Endothelial cell of umbilical vein (primary cell): ENCODE data around the gene MKNK1. TPM values are rescaled to one million over a fixed set of nuclear protein-coding genes. Genes with fewer than 3 reads are reported as not detected.

Source experiments
- BruUV-seq: library from RNA; stranded (reverse); fragments of 400-500 nt; replicated peaks from 2 replicates; lab custom pipeline; 2021; lab: Mats Ljungman, UMichigan
- CTCF ChIA-PET: fragments of 300-600, 350-600 bp; sonication (Branson Sonifier 250); formaldehyde crosslinking; loops from one replicate; lab custom pipeline; 2021; ENCODE audit warnings: antibody characterized with exemption, inconsistent platforms; lab: Charles Lee
- POLR2A ChIA-PET: fragments of 300-600, 350-600 bp; sonication (Branson Sonifier 250); formaldehyde crosslinking; loops from one replicate; lab custom pipeline; 2021; ENCODE audit warnings: antibody characterized with exemption, inconsistent platforms; lab: Charles Lee
- DNase-seq: peaks from one replicate; pipeline ENCODE4 v3.0.0-alpha.2; 2011; ENCODE audit warnings: low read depth, low spot score
- FAIRE-seq: peaks from 2 replicates; lab custom pipeline; 2011; peaks lifted over from hg19 to GRCh38; lab: Jason Lieb, UNC
- H2AFZ ChIP-seq: 2 replicates; pipeline ENCODE4 v1.6.0; 2012; ENCODE audit warnings: low read depth, low read length, control low read depth, inconsistent platforms
- H3K27ac ChIP-seq: 2 replicates; pipeline ENCODE4 v1.5.1; 2011; ENCODE audit warnings: low read depth, mild to moderate bottlenecking, control low read depth, low read length, moderate library complexity; ENCODE audit not compliant: insufficient read depth
- H3K27me3 ChIP-seq, 2 experiments: 2 replicates each; pipeline versions ENCODE4 v1.6.0 to v1.6.1; 2011; ENCODE audit warnings: low read length in 2 of 2, mixed read lengths in 1 of 2; ENCODE audit not compliant: control insufficient read depth in 2 of 2, insufficient read depth in 2 of 2
- H3K36me3 ChIP-seq, 2 experiments: 2 replicates in 1 of 2; 3 replicates in 1 of 2; pipeline ENCODE4 v1.5.1; 2011; ENCODE audit warnings: low read length in 2 of 2, mild to moderate bottlenecking in 1 of 2, moderate library complexity in 1 of 2; ENCODE audit not compliant: control insufficient read depth in 2 of 2, insufficient read depth in 2 of 2; ENCODE audit errors: extremely low read depth in 1 of 2
- H3K4me1 ChIP-seq: 3 replicates; pipeline ENCODE4 v1.5.1; 2011; ENCODE audit warnings: mild to moderate bottlenecking, low read length; ENCODE audit not compliant: control insufficient read depth, insufficient read depth; ENCODE audit errors: extremely low read depth
- H3K4me2 ChIP-seq: 2 replicates; pipeline ENCODE4 v1.6.1; 2011; ENCODE audit warnings: low read length, control low read depth, mixed read lengths; ENCODE audit not compliant: insufficient read depth
- H3K4me3 ChIP-seq, 3 experiments: fragments of 200-600 bp in 1 of 3; sonication (generic), shearing (Covaris generic) in 1 of 3; replicated peaks in 1 of 3; 2 replicates each; pipeline ENCODE4 v1.5.1; 2011 to 2016; ENCODE audit warnings: control low read depth in 3 of 3, low read length in 3 of 3, mild to moderate bottlenecking in 2 of 3, inconsistent platforms in 1 of 3, low read depth in 1 of 3, moderate library complexity in 1 of 3; ENCODE audit not compliant: insufficient read depth in 1 of 3
- H3K79me2 ChIP-seq: 2 replicates; pipeline ENCODE4 v1.6.0; 2012; ENCODE audit warnings: low read length, inconsistent platforms; ENCODE audit not compliant: control insufficient read depth, insufficient read depth
- H3K9ac ChIP-seq: replicated peaks from 2 replicates; pipeline ENCODE3; 2011; ENCODE audit warnings: low read length, control low read depth; ENCODE audit not compliant: insufficient read depth; ENCODE audit errors: extremely low read depth
- H3K9me1 ChIP-seq: replicated peaks from 3 replicates; pipeline ENCODE4 v1.6.0; 2011; ENCODE audit warnings: mild to moderate bottlenecking, low read length; ENCODE audit not compliant: control insufficient read depth, insufficient read depth; ENCODE audit errors: extremely low read depth
- H3K9me3 ChIP-seq: replicated peaks from 2 replicates; pipeline ENCODE4 v1.5.1; 2012; ENCODE audit warnings: low read length, inconsistent platforms; ENCODE audit not compliant: control insufficient read depth, insufficient read depth
- H4K20me1 ChIP-seq: replicated peaks from 2 replicates; pipeline ENCODE3; 2011; ENCODE audit warnings: mild to moderate bottlenecking, low read length; ENCODE audit not compliant: control insufficient read depth, insufficient read depth; ENCODE audit errors: extremely low read depth
- EZH2 ChIP-seq: IDR thresholded peaks from 2 replicates; pipeline ENCODE4 v1.6.1; 2012; ENCODE audit warnings: borderline replicate concordance, low read depth, mild to moderate bottlenecking, moderate library complexity, low read length, inconsistent platforms; ENCODE audit not compliant: severe bottlenecking
- FOS ChIP-seq: IDR thresholded peaks from 2 replicates; pipeline ENCODE4 v1.6.1; 2011; ENCODE audit warnings: mild to moderate bottlenecking, low read length, moderate library complexity, borderline replicate concordance; ENCODE audit not compliant: insufficient read depth
- POLR2A ChIP-seq: IDR thresholded peaks from 2 replicates; pipeline ENCODE4 v1.6.1; 2012; ENCODE audit warnings: low read depth, mild to moderate bottlenecking, control low read depth, low read length
- dilution Hi-C: fragments of 300-500 bp; cut with MboI; formaldehyde crosslinking; loops from one replicate; pipeline ENCODE4 v1.15.0; 2019; ENCODE audit warnings: low sequenced_read_pairs; ENCODE audit not compliant: extremely low pct_ligation_motif_present
- intact Hi-C: fragments of 100-400 bp; cut with micrococcal nuclease; formaldehyde crosslinking; loops from one replicate; pipeline ENCODE4 v1.10.0; 2022
- polyA plus RNA-seq, 4 experiments: library from polyadenylated mRNA; depleted of rRNA in 3 of 4; stranded (reverse) in 3 of 4; unstranded in 1 of 4; fragments of >200 nt; gene quantifications; 2 replicates each; pipeline versions ENCODE4 v1.2.1 to v1.2.3, GENCODE V29; 2011 to 2012; ENCODE audit warnings: missing spikeins in 1 of 4
- total RNA-seq: library from RNA; stranded (reverse); gene quantifications from 2 replicates; pipeline ENCODE4 v1.2.3, GENCODE V29; 2021
- TF ChIP-seq, protein P1 (sequence below), 2 donors: IDR thresholded peaks; 1 replicate in 1 of 2; 2 replicates in 1 of 2; pipeline ENCODE4 v1.5.1; 2011; ENCODE audit warnings: low read length in 2 of 2, mild to moderate bottlenecking in 2 of 2, moderate library complexity in 2 of 2, control low read depth in 1 of 2, inconsistent platforms in 1 of 2, low read depth in 1 of 2; ENCODE audit not compliant: insufficient read depth in 1 of 2; ENCODE audit errors: extremely low read depth in 1 of 2
- TF ChIP-seq, protein P2 (sequence below): IDR thresholded peaks from 2 replicates; pipeline ENCODE4 v1.6.1; 2011; ENCODE audit not compliant: insufficient read depth, insufficient read length

Gene MKNK1
- total and polyA plus RNA-seq, 2 donors (not counting 3 experiments of a cell fraction or from before 2014, with no cell fraction given): 32.9 to 42.6 TPM

DNA sequence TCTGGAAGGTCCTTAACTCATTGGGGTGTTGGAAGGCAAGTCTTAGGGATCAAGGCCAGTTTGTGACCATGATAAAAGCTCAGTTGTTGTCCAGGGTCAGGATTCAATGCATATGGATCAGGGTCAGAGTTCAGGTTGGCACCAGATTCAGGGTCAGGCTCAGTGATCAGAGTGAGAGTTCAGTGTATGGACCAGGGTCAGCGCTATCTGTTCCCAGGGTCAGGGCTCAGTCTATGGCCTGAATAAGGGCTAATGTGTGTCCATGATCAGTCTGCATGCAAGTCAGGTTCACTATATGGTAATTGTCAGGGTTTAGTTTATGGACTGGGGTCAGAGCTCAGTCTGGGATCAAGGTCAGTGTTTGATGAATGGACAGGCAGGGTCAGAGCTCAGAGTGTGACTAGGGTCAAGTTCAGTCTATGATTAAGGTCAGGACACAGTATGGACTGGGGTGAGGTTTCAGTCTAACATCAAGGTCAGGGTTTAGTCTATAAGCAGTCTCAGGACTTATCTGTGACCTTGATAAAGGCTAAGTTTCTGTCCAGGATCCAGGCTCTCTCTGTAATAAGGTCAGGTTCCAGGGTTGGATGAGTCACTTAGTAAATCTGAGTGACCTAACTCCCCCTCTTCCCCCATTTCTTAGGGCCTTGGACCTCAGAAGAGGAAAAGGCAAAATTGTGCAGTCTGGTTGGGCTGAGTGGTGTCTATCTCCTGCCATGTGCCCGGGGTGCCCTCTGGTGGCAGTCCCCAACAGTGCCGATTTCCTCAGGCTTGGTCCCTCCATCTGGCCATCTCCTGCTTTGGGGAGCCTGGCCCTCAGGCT, 76.4 kb downstream of the MKNK1 start:
- H2AFZ ChIP-seq: no peak overlapping the region
- dilution Hi-C loops: no loop called here
- POLR2A ChIA-PET: no interaction called here

More for the DNA sequence above, 76.4 kb downstream of the MKNK1 start:
- no peak for TF ChIP-seq POLR2A
- TF ChIP-seq EZH2: peak; percentile 23
- no peak for TF ChIP-seq FOS
- TF ChIP-seq, protein P1, sequence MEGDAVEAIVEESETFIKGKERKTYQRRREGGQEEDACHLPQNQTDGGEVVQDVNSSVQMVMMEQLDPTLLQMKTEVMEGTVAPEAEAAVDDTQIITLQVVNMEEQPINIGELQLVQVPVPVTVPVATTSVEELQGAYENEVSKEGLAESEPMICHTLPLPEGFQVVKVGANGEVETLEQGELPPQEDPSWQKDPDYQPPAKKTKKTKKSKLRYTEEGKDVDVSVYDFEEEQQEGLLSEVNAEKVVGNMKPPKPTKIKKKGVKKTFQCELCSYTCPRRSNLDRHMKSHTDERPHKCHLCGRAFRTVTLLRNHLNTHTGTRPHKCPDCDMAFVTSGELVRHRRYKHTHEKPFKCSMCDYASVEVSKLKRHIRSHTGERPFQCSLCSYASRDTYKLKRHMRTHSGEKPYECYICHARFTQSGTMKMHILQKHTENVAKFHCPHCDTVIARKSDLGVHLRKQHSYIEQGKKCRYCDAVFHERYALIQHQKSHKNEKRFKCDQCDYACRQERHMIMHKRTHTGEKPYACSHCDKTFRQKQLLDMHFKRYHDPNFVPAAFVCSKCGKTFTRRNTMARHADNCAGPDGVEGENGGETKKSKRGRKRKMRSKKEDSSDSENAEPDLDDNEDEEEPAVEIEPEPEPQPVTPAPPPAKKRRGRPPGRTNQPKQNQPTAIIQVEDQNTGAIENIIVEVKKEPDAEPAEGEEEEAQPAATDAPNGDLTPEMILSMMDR (IDR thresholded peaks at IDR 0.05; ENCODE audit: extremely low read depth in 1 of 2, insufficient read depth in 1 of 2, low read depth in 1 of 2, low read length in 2 of 2): peak; percentile 90 to 95
- TF ChIP-seq, protein P2, sequence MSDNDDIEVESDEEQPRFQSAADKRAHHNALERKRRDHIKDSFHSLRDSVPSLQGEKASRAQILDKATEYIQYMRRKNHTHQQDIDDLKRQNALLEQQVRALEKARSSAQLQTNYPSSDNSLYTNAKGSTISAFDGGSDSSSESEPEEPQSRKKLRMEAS: peak; percentile 32
- Histone ChIP-seq H3K9me3 (no peaks in the 10 kb centered on the region), H3K36me3 (no peaks in the 10 kb centered on the region), H3K4me1 (no peaks in the 10 kb centered on the region), H3K9ac (no peak overlapping the region), H3K79me2 (no peaks in the 10 kb centered on the region), H3K27ac (no peak overlapping the region), H3K9me1 (no peaks in the 10 kb centered on the region), H3K4me3 (no peak overlapping the region), H4K20me1 (no peaks in the 10 kb centered on the region), H3K27me3 (peaks cover 52 to 57% of the 10 kb centered on the region in 2 experiments), H3K4me2 (no peak overlapping the region)
- peak; percentile 67 for DNase-seq
- peak; percentile 72 for FAIRE-seq
- intact Hi-C loops: loop anchor here (1.0 kb wide), 4 partner anchors 50 to 121 kb away; no protein-coding TSS in a partner anchor
- CTCF ChIA-PET: interaction anchor here (0.6 to 6.5 kb wide), 17 partner anchors 8 to 125 kb away, joined by 3 to 165 read pairs (median 8); a partner anchor contains a TSS
- BruUV-seq: no TSS peak
